ENCODE data around the gene GAS6.

Gene GAS6

DNA sequence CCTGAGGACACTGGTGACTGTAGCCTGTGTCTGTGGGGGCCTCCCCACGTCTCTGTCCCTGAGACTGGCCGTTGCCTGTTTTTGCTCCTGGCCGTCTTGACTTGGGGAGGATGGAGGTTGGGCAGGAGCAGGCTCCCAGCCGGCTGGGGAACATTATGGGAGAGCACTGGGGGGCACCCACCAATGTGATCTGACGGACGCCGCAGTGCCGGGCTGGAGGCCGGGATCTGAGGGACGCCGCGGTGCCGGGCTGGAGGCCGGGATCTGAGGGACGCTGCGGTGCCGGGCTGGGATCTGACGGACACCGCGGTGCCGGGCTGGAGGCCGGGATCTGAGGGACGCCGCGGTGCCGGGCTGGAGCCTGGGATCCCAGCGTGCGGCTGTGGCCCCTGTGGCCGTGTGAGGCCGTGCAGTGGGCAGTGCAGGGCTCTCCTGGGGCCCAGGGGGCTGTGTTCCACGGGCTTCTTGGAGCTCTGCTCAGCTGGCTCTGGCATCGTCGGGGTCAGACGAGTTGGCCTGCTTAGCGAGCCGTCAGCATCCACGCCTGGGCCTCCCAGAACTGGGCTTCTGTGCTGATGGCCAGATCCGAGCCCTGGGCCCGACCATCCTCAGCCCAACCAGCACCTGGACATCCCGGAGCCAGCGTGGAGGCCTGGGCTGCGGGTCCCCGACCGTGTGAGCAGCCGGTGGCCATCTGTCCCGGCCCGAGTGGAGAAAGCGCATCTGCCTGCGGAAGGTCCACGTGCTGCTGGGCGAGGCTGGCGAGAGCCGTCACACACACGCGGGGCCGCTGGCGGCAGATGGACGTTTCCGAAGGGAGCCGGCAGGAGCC, 45.8 kb downstream of the GAS6 start:
- DNase-seq: no peak

DNA sequence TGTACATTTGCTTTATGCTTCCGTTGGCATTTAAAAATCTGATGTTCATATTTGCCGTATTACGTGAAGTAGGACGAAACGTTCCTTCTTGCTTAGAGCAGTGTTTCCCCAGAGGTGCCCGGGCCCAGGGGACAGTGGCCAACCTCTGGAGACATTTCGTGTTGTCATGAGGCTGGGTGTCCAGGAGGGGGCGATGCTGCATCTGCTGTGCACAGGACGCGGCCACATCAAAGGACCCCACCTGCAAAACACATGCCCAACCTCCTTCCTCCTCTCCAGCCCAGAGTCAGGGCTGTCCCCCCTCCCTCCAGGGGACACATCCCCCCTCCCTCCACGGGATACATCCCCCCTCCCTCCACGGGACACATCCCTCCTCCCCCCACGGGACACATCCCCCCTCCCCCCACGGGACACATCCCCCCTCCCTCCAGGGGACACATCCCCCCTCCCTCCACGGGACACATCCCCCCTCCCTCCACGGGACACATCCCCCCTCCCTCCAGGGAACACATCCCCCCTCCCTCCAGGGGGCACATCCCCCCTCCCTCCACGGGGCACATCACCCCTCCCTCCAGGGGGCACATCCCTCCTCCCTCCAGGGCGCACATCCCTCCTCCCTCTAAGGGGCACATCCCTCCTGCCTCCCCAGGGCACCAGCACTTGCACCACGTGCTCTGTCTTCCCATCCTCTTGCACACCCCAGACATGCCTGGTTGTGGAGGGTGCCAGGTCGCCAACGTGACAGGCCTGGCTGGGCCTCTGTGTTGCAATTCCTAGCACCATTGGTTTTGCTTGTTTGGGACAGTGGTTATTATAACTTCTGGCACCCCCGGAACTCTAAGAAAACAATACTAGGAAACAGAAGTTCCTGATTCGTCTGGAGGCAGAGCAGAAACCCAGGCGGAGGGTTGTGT, 46.7 kb downstream of the GAS6 start:
- peak; percentile 79 for DNase-seq

DNA sequence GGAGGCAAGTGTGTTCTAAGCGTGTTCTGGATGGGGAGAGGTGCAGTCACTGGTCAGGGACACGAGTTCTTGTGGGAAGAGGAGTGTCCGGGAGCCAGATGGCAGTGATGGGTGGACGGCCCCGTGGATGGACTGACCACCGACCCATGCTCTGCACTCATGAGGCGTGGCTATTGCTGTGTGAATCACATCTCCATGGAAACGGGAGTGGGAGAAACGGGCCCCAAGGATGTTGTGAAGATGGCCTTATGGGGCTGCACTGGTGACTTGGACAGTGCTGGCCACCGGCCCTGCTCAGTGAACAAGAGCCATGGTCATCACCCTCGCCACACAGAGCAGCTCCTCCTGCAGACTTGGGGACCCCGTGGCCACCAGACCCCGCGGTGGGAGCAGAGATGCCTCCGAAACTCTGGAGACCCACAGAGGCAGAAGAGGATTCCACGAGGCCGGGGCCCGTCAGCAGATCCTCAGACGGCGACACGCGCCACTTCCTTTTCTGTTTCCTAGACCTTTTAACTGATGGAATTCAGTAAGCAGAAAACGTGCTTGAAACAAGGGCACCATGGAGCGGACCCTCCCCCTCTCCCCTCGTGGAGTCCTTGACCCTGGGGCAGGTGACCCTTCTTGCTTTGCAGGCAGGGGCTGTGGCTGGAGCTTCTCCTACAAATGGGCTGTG, 47.5 kb downstream of the GAS6 start:
- DNase-seq: no peak

DNA sequence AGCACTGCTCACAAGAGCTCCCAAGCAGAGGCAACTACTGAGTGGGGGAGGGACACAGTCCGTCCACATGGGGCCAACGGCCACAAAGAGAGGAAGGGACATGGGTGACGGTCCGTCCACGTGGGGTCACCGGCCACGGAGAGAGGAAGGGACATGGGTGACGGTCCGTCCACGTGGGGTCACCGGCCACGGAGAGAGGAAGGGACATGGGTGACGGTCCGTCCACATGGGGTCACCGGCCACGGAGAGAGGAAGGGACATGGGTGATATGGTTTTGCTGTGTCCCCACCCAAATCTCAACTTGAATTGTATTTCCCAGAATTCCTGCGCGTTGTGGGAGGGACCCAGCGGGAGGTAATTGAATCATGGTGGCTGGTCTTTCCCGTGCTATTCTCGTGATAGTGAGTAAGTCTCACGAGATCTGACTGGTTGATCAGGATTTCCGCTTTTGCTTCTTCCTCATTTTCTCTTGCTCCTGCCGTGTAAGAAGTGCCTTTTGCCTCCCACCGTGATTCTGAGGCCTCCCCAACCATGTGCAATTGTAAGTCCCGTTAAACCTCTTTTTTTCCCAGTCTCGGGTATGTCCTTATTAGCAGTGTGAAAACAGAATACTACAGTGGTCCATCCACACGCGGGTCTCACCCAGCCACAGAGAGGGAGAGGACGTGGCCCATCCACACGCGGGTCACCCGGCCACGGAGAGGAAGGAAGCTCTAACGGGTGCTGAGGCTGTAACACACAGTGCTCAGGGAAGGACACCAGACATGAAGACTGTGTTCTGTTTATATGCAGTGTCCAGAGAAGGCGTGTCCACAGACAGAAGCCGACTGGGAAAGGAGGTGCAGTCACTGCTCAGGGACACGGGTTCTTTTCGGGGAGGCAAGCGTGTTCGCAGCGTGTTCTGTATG, 48.5 kb downstream of the GAS6 start:
- DNase-seq: peak; percentile 19

DNA sequence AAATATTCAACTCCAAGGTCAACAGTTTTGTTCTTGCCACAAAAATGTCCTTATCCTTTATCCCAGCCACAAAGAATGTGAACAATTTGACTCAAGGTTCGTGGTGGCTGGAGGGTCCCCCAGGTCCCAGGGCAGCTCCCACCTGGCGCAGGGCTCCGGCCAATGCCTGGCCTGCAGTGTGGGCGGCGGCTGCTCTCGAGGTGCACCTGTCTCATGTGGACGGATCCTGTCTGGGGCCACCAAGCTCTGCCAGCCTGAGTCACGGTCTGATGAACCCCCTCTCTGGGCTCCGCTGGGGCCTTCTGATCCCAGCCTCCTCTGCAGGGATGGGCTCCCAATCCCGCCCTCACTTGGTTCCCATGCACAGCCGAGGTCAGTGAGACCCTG, 49.4 kb downstream of the GAS6 start:
- no peak for DNase-seq

DNA sequence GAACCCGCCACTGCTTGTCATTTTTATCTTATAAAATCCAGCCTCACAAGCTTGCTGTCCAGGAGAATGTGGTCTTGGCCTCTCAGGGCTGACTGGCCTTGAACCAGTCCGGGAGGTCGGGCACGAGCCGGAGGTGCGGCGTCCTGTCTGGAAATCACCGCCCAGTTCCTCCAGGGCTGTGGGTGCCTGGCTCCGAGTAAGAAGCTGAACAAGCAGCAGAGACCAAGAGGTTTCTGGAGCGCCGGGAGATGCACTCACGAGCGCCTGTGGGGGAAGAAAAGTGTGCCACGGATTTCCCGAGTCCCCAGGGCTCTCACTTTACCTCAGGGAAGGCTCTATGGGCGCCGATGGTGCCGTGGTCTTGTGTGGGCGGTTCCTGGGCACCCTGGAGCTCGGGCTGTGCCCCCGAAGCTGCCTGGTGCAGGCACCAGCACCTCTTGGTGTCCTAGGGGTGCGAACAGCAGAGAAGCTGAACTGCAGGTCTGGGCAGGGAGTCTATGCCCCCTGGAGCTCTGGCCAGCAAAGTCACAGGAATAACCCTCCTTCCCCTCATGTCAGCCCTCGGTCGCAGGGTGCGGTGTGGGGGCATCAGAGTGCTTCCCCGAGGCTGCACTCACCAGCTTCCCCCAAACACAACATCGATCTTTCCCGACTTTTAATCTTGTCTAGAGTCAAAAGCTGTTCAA, 50.0 kb downstream of the GAS6 start:
- no peak for DNase-seq

DNA sequence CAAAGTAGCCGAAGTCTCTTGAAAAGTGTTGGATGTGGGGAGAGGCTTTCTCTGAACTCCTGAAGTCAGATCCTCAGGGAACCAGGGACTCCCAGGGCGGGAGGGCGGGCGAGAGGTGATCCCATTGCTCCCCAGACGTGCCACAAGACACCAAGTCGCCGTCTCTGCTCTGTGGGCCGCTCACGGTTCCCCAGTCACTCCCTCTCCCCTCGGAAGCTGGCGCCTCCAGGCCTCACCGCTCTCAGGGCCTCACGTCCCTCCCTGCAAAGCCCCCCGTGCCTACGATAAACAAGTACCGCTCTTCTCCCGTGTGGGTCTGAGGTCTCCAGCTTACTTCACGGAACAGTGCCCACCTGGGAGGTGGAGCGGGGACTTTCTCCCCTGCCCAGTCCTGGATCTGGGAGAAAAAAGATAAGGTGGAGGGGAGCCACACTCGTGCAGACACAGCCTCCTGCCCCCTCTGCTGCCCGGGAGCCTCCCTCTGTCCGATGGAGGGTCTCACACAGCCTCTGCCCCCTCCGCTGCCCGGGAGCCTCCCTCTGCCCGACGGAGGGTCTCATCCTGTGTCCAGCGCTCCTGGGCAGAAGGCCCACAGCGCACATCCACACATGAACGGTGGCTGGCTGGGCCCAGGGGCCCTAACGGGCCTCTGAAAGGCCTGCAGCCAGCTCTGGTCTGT, 50.7 kb downstream of the GAS6 start:
- no peak for DNase-seq

DNA sequence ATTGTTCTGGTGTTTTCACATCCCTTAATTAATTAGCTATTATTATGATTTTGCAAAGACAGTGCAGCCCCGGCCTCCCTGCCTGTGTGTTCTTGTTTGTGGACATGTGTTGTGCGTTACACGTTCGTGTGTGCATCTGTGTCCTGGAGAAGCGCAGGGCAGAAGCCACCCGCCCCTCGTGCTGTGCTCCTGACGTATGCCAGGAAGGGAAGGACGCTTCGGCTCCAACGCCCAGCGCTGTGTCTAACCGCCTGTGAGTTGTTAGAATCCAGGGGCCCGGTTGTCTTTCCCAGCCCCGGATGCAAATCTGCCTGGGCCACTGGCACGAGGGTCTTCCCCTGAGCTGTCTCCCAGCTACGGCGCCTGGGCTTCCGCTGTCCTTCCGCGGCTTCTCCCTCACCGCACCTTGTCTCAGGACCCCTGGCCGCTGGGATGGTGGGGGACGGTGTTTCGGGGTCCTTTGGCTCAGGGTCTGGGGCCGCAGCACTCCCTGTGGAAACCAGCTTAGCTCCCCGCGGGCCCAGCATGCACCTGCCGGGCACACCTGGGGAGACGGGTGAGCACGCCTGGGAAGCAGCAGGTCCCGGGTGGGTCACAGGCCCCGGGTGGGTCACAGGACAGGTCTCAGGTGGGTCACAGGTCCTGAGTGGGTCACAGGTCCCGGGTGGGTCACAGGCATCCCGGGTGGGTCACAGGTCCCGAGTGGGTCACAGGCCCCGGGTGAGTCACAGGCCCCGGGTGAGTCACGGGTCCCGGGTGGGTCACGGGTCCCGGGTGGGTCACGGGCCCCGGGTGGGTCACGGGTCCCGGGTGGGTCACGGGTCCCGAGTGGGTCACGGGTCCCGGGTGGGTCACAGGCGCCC, 51.5 kb downstream of the GAS6 start:
- DNase-seq: no peak

DNA sequence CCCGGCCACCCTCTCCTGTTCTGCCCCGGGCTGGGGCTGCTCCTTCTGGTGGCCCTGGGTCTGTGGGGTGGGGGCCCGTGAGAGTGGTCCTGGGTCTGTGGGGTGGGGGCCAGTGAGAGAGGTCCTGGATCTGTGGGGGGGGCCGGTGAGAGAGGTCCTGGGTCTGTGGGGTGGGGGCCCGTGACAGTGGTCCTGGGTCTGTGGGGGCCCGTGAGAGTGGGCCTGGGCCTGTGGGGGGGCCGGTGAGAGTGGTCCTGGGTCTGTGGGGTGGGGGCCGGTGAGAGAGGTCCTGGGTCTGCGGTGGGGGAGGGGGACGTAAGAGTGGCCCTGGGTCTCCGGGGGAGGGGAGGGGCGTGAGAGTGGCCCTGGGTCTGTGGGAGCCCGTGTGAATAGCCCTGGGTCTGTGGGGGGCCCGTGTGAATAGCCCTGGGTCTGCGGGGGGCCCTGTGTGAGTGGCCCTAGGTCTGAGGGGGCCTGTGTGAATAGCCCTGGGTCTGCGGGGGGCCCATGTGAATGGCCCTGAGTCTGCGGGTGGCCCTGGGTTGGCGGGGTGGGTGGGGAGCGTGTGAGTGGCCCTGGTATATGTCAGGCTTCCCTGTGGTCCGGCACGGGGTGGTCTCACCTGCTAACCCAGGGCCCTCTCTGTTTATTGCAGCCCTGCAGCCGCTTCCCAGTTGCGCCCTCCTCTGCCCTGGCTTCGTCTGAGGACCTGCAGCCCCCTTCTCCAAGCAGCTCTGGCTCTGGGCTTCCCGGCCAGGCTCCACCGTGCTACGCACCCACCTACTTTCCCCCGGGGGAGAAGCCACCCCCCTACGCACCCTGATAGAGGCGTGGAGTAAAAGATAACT, 52.6 kb downstream of the GAS6 start:
- no peak for DNase-seq

DNA sequence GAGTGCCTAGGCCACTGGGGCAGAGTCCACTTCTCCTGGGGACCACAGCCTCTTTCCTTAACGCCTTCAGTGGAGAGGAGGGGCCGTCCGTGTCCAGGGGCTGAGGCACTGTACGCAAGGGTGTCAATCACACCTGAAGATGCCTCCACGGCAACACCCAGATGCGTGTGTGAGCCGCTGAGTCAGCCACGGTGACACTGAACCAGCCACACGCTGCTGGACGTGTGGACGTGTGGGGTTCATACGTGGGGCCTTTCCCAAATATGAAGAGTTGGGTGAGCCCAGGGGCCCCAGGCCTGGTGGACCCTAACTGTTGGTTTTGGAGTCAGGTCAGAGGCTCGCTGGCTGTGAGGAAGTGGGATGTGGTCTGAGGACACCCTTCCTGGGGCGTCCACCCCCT, 53.2 kb downstream of the GAS6 start:
- no peak for DNase-seq

DNA sequence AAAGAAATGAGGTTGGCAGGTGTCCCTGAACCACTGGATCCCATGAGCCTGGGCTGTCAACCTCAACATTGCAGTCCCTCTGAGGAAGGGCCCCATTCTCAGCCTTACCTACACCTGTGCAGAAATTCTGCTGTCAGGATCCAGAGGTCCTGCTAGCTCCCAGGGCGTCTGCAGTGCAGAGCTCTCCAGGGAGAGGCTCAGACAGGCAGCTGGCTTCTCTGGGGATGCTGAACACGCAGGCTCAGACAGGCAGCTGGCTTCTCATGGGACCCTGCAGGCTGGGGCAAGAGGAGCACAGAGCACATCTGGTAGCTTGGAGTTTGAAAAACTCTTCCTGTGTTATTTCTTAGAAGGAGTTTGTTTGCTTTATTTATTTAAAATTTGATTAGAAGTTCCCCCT, 53.9 kb downstream of the GAS6 start:
- DNase-seq: no peak

DNA sequence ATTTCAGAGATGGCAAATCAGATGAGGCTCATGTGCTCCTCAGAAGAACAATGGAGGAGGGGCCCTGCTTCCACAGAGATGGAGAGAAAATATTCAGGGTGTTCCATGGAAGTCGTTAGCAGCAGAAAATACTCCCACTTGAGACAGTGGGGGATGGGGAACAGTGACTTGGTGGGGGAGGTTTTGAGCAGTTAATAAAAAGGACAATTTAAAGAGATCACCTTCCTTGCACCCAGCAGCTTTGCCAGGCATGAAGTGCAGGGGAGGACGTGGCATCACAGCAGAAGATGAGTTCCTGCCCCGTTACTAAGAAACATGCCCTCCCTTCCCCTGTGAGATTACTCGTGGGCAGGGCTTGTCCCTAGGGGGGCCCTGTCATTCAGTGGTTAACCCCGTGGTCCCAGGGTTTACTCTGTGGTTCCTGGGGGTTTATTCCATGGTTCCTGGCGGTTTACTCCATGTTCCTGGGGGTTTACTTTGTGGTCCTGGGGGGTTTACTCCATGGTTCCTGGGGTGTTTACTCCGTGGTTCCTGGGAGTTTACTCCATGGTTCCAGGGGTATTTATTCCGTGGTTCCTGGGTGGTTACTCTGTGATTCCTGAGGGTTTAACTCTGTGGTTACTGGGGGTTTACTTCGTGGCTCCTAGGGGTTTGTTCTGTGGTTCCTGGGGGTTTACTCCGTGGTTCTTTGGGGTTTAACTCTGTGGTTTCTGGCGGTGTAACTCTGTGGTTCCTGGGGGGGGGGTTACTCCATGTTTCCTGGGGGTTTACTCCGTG, 55.6 kb downstream of the GAS6 start:
- no peak for DNase-seq

DNA sequence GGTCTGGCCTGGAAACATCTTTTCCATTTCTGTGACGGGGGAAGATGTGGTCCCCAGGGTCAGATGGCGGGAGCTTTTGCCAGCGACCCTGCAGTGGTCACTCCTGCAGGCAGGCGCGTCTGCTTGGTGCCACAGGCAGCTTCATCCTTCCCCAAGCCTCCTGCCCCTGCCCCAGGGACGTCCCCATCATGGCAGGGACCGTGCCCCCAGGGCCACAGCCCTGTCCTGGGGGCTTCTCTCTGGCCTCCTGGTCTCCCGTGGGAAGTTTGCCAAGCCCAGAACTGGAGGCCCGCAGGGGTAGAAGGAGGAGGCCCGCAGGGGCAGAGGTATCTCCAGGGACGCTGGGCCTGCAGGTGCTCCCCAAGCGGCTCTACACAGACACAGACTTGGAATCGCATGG, 57.4 kb downstream of the GAS6 start:
- no peak for DNase-seq

DNA sequence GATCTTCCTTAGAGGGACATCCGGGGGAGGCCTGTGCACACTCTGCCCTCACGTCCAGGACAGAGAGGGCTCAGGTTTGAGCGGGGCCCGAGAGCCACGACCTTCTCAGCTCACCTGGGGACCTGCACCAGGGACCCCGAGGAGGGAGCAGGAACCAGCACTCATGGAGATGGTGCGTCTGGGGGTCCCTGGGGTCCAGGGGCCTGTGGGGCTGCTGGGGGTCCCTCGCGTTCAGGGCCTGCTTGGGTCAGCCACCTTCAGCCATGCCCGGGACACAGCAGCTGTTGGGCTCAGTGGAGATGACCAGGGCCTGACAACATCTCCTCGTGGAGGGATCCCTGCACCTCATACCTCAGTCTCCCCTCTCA, 57.8 kb downstream of the GAS6 start:
- no peak for DNase-seq

DNA sequence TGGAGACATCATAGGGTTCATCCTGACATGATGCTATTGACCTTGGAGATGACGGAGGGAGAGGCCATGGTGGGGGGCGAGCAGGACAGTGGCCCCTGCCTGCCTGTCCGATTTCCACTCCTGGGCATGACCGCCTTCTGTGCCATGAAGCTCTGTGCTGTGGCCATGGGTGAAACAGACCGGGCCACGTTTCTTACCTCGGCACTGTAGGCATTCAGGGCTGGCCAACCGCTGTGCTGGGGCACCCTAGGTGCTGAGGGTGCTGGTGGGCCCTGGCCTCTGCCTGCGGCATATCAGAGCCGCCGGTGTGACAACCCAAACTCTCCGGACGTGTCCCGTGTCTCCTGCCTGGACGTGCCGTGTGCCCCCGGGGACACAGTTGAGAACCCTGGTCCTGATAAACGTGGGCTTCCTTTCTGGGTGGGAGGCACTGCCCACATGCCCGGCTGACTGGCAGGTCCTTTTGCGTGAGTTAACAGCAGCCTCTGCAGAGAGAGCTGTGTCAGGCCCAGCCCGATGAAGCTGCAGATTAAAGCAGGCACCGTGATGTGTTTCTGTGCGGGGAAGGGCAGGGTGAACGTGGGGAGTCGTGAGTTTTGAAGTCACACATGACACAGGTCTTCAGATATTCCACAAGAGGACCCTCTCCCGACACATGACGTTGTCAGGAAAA, 58.3 kb downstream of the GAS6 start:
- no peak for DNase-seq

DNA sequence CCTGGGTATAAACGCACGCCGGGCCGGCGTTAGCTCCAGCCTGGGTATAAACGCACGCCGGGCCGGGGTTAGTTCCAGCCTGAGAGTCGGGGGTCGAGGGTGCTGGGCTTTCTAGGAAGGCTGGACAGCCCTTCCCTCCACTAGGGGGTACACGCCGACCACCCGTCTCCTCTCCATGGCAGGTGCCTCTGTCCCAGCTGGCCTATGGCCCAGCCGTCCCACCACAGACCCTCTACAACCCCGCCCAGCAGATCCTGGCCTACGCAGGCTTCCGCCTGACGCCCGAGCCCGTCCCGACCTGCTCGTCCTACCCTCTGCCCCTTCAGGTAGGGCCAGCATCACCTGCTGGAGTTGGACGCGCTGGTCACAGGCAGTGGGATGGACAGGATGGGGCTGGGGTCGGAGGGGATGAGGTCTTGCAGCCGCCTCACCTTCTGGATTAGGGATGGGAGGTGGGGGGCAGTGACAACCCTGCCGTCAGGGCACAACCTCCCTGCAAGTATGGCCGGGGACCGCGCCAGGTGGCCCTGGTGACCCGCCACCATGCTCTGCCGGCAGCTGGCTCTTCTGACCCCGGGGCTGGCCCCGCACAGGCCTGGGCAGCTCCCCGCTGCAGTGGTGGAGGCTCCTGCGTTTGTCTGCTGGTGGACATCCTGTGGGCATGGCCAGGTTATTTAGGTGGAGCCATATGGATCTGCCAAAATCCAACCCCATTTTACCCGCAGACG, 59.0 kb downstream of the GAS6 start:
- no peak for DNase-seq

DNA sequence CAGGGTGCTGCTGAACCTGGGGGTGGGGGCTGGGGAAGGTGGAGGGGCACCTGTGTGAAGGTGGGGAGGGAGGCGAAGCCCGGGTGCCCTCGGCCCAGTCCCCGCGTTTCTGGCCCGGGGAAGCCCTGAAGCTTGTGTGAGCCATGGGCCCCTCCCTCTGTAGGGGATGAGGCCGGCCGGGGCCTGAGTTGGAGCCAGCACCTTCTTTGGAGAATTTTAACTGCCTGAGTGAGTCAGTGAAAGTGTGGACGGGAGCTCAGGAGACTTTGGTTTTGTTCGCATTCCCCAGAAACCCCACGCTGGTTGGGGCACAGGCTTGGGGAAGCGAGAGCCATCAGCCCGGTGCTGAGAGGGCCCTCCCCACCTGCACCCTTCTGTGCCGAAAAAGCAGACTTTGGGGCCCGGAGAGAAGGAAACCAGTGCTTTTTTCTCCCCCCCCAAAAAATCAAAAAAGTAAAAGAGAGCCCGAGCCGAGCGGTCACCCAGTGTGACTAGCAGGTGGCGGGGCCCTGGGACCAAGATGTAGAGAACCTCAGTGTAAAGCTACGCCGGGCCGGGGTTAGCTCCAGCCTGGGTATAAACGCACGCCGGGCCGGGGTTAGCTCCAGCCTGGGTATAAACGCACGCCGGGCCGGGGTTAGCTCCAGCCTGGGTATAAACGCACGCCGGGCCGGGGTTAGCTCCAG, 59.7 kb downstream of the GAS6 start:
- no peak for DNase-seq
